Suppressor macrophage (primary cell): ENCODE results near the gene DENND5B.
"Not testable (repeated sequence)": the region's sequence is repeated elsewhere in the genome, so short reads cannot be mapped to it uniquely, and the experiment has no call there.

Experiments
- DNase-seq, 4 experiments: peaks; one replicate each; pipeline ENCODE4 v3.0.0-alpha.2; 2020 to 2022

Gene DENND5B

GRCh38 chr12:31591380-31591901, 505 bp upstream of the DENND5B start:
- DNase-seq = peak in 2 of 4 experiments; percentile 17 to 25

- peak; percentile 71 to 80 (median 76) for DNase-seq
Measured at GRCh38 chr12:31589904-31590641, 863 bp downstream of the DENND5B start.

- DNase-seq = peak in 3 of 4 experiments; percentile 49 to 78 (median 65)
Measured at GRCh38 chr12:31589598-31589903, 1.4 kb downstream of the DENND5B start.

GRCh38 chr12:31588976-31589375, 2.0 kb downstream of the DENND5B start:
- no peak for DNase-seq

GRCh38 chr12:31586728-31587127, 4.2 kb downstream of the DENND5B start:
- no peak for DNase-seq

- DNase-seq = no peak
Measured at GRCh38 chr12:31585895-31586294, 5.0 kb downstream of the DENND5B start.

- DNase-seq = no peak
Measured at GRCh38 chr12:31585271-31585670, 5.7 kb downstream of the DENND5B start.

- no peak for DNase-seq
Measured at GRCh38 chr12:31584782-31585181, 6.2 kb downstream of the DENND5B start.

- DNase-seq = no peak
Measured at GRCh38 chr12:31583878-31584277, 7.1 kb downstream of the DENND5B start.

GRCh38 chr12:31582155-31582554, 8.8 kb downstream of the DENND5B start:
- DNase-seq = no peak

GRCh38 chr12:31578632-31579031, 12.3 kb downstream of the DENND5B start:
- no peak for DNase-seq

- peak; percentile 6 to 67 (median 42) for DNase-seq
Measured at GRCh38 chr12:31574803-31575575, 15.9 kb downstream of the DENND5B start.

- not testable (repeated sequence) for DNase-seq
Measured at GRCh38 chr12:31574367-31574766, 16.6 kb downstream of the DENND5B start.

GRCh38 chr12:31572900-31573600, 17.9 kb downstream of the DENND5B start:
- no peak for DNase-seq

GRCh38 chr12:31570880-31571279, 20.1 kb downstream of the DENND5B start:
- no peak for DNase-seq

GRCh38 chr12:31569517-31569916, 21.4 kb downstream of the DENND5B start:
- not testable (repeated sequence) for DNase-seq

GRCh38 chr12:31568498-31568897, 22.4 kb downstream of the DENND5B start:
- DNase-seq = no peak

GRCh38 chr12:31567029-31567428, 23.9 kb downstream of the DENND5B start:
- no peak for DNase-seq

- DNase-seq = no peak
Measured at GRCh38 chr12:31566547-31566946, 24.4 kb downstream of the DENND5B start.

- DNase-seq = no peak
Measured at GRCh38 chr12:31562594-31563328, 28.2 kb downstream of the DENND5B start.

GRCh38 chr12:31560516-31560915, 30.4 kb downstream of the DENND5B start:
- no peak for DNase-seq

GRCh38 chr12:31558521-31558920, 32.4 kb downstream of the DENND5B start:
- no peak for DNase-seq

- DNase-seq = no peak
Measured at GRCh38 chr12:31557707-31558106, 33.2 kb downstream of the DENND5B start.
